ENCODE results near the gene PAXIP1.

DNA sequence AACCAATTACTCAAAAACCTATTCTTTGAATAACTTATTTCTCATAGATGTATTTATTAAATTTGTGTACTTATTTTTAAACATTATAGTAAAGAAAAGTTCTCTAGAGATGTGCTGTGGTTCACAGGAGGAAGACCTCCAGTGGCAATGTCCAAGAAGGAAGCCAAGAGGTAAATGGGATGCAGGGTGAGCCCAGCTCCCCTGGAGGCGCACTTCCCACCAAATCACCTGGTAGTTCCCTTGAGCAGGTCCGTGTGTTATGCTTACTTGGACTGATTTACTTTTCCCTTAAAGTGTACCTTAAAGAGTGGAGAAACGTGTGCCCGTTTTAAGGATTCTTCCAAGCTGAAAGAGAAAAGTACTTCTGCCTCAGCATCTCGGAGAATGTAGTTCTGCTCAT lies 55.3 kb downstream of the PAXIP1 start:
- no peak for TF ChIP-seq CTCF (conservative IDR thresholded peaks at IDR 0.05; ENCODE audit: low read depth, low read length)
- TF ChIP-seq EZH2 (IDR thresholded peaks at IDR 0.05; ENCODE audit: borderline replicate concordance, low read depth, low read length, poor library complexity, severe bottlenecking): no peak
